Common myeloid progenitor, CD34-positive (primary cell): ENCODE data around the gene ERCC5.

Source experiments
- CTCF ChIA-PET: fragments of 350-600 bp; sonication (Branson Sonifier 250); formaldehyde crosslinking; loops from one replicate; lab custom pipeline; 2021; ENCODE audit warnings: antibody characterized with exemption; lab: Charles Lee
- POLR2A ChIA-PET: fragments of 350-600 bp; sonication (Branson Sonifier 250); formaldehyde crosslinking; loops from one replicate; lab custom pipeline; 2021; ENCODE audit warnings: antibody characterized with exemption; lab: Charles Lee
- DNase-seq, 3 donors: peaks; one replicate each; pipeline versions ENCODE4 v3.0.0 to v3.0.0-alpha.2; 2013
- H3K27ac ChIP-seq, 2 experiments: 1 replicate in 1 of 2; 2 replicates in 1 of 2; pipeline ENCODE4 v1.7.0; 2013; ENCODE audit warnings: inconsistent platforms in 2 of 2, low read length in 2 of 2, mild to moderate bottlenecking in 2 of 2, low read depth in 1 of 2, moderate library complexity in 1 of 2; ENCODE audit not compliant: severe bottlenecking in 2 of 2, insufficient read depth in 1 of 2, poor library complexity in 1 of 2
- H3K27me3 ChIP-seq, 5 experiments: replicated peaks in 2 of 5; 1 replicate in 3 of 5; 2 replicates in 2 of 5; pipeline versions ENCODE4 v1.6.1 to v1.7.0; 2013; ENCODE audit warnings: low read length in 4 of 5, mild to moderate bottlenecking in 2 of 5, moderate library complexity in 2 of 5, inconsistent platforms in 1 of 5; ENCODE audit not compliant: insufficient read depth in 5 of 5, control insufficient read depth in 4 of 5
- H3K36me3 ChIP-seq, 4 experiments: 1 replicate in 2 of 4; 2 replicates in 2 of 4; pipeline versions ENCODE4 v1.6.1 to v1.7.0; 2013; ENCODE audit warnings: low read length in 3 of 4, control low read depth in 1 of 4, mild to moderate bottlenecking in 1 of 4; ENCODE audit not compliant: control insufficient read depth in 4 of 4, insufficient read depth in 4 of 4
- H3K4me1 ChIP-seq, 4 experiments: 1 replicate in 3 of 4; 2 replicates in 1 of 4; pipeline versions ENCODE4 v1.6.1 to v1.7.1; 2013; ENCODE audit warnings: low read length in 3 of 4, mild to moderate bottlenecking in 3 of 4, control low read depth in 1 of 4, inconsistent platforms in 1 of 4, moderate library complexity in 1 of 4; ENCODE audit not compliant: control insufficient read depth in 4 of 4, insufficient read depth in 4 of 4; ENCODE audit errors: control extremely low read depth in 1 of 4
- H3K4me3 ChIP-seq, 7 experiments: 1 replicate in 4 of 7; 2 replicates in 3 of 7; pipeline versions ENCODE4 v1.5.1 to v1.7.0; 2013; ENCODE audit warnings: mild to moderate bottlenecking in 7 of 7, low read length in 6 of 7, moderate library complexity in 6 of 7, inconsistent platforms in 2 of 7, low read depth in 2 of 7, control low read depth in 1 of 7; ENCODE audit not compliant: insufficient read depth in 4 of 7, control insufficient read depth in 1 of 7; ENCODE audit errors: extremely low read depth in 1 of 7
- H3K9me3 ChIP-seq, 5 experiments: 1 replicate in 4 of 5; 2 replicates in 1 of 5; pipeline versions ENCODE4 v1.6.1 to v1.7.1; 2013; ENCODE audit warnings: low read length in 4 of 5, mild to moderate bottlenecking in 2 of 5, inconsistent platforms in 1 of 5, low read depth in 1 of 5, moderate library complexity in 1 of 5; ENCODE audit not compliant: control insufficient read depth in 4 of 5, insufficient read depth in 2 of 5; ENCODE audit errors: control extremely low read depth in 1 of 5
- WGBS: methylation state at CpG from one replicate; pipeline ENCODE4 v1.1.5; 2013; ENCODE audit not compliant: insufficient coverage; 5-methylcytosine and 5-hydroxymethylcytosine counted together

The ERCC5 gene

DNA sequence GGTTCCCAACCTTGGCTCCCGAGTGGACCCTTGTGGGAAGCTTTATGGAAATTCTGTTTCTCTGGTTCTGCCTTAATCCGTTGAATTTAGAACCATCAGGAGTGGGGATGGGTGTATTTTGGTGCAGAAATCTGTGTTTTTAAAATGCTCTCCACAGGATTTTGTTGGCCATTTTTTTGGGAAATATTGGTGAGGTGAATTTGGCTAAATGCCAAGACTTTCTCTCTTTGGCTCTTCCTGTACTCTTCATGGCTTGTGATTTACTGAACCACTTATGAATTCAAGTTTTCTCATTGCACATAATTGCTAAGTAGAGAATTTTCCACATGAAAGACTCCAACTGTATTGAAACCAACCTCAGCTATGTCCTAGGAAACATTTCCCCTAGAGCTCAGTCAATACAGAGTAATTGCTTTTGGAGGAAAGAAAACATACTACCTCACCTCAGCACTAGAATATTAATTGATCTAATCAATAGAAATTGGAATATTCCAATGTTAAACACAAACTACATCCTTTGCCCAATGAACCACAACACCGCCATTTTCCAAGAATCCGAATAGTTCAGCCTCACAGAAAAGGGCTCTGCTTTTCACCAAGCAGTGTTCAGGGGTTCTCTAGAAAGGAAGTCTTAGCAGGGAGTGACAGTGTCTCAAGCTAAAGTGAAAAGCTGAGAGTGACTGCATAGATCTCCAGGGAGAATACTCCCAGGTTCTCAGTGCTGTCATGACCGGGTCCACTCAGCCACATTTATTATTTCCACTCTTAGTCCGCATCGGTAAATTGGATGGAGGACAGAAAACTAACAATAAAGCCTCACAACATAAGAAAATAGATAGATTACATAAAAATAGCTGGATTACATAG, 60.3 kb downstream of the ERCC5 start:
- Histone ChIP-seq H3K4me3 (no peak overlapping the region), H3K27ac (no peak overlapping the region), H3K9me3 (no peaks in the 10 kb centered on the region), H3K36me3 (no peaks in the 10 kb centered on the region), H3K27me3 (no peaks in the 10 kb centered on the region), H3K4me1 (no peaks in the 10 kb centered on the region)
- DNase-seq = no peak
- ChIA-PET CTCF (interaction anchor here (1.6 to 2.1 kb wide), 2 partner anchors 8 to 9 kb away, joined by 4 to 13 read pairs; no protein-coding TSS in a partner anchor), POLR2A (no interaction called here)
- 100% methylated on average over 1 of the region's 7 CpGs for WGBS

DNA sequence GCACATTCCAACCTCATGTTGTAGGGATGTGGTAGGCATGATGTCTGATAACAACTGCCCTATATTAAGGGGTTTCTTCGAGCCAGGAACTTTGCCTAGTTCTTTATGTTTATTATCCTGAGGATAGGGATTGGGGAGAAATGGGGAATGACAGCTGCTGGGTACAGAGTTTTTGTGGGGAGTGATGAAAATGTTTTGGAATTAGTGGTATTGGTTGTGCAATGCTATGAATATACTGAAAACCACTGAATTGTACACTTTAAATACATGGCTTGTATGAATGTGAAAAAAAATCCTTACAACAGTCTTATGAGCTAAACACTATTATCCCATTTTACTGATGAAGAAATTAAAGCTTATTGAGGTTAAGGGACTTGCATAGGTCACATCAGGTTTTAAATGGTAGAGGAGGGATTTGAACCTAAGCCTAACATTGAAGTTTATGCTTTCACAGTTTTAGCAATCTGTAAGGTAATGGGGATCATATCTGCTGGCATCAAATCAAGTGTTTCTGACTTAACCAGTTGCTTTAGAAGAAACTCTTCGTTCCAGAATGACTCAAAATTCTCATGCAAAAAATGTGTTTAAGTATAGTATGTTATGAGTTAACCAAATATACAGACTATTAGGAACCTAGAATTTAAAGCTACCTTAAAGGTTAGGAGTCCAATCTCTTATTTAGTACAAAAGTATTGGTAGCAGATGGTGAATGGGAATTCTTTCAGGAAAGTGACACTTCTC, 61.4 kb downstream of the ERCC5 start:
- ChIA-PET POLR2A (no interaction called here), CTCF (interaction anchor here (0.6 to 1.6 kb wide), 3 partner anchors 9 to 231 kb away, joined by 3 to 4 read pairs (median 3); no protein-coding TSS in a partner anchor)
- no peaks in the 10 kb centered on the region for H3K36me3 ChIP-seq
- no peaks in the 10 kb centered on the region for H3K4me1 ChIP-seq
- DNase-seq = no peak
- no peaks in the 10 kb centered on the region for H3K27me3 ChIP-seq
- no peak overlapping the region for H3K4me3 ChIP-seq
- 100% methylated on average over 1 of the region's 2 CpGs for WGBS
- H3K9me3 ChIP-seq = no peaks in the 10 kb centered on the region
- H3K27ac ChIP-seq = no peak overlapping the region

DNA sequence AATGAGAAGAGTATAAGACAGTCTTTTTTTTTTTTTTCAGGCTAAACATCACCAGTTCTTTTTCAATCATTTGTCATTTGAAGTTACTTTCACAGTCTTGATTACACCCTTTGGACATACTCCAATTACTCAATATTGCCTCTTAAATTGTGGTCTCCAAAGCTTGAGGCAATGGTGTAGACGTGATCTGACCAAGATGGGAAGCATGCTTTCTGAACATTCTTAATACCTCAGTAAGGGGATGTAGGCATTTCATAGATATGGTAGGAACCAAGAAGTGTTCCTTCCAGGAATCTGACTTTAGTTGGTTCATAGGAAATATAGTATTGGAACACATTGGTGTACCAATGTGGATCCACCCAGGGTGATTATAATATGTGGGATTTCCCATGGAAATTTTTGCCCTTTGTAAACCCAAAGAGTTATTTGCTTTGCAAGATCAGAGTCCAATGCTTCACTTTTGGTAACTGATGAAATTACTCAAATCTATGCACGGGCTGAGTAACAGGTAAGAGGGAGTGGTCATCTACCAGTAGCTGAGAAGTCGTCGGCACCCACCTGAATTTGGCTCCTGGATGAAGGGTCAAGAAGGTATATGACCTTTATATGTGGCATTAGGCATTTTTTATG, 62.2 kb downstream of the ERCC5 start:
- WGBS = 100% methylated on average over 2 of the region's 4 CpGs
- H3K4me3 ChIP-seq = no peak overlapping the region
- ChIA-PET CTCF (interaction anchor here (0.7 to 1.6 kb wide), 2 partner anchors 10 to 230 kb away, joined by 3 to 4 read pairs; no protein-coding TSS in a partner anchor), POLR2A (no interaction called here)
- H3K36me3 ChIP-seq = no peaks in the 10 kb centered on the region
- DNase-seq = no peak
- no peaks in the 10 kb centered on the region for H3K9me3 ChIP-seq
- H3K27ac ChIP-seq = no peak overlapping the region
- no peaks in the 10 kb centered on the region for H3K27me3 ChIP-seq
- no peaks in the 10 kb centered on the region for H3K4me1 ChIP-seq

DNA sequence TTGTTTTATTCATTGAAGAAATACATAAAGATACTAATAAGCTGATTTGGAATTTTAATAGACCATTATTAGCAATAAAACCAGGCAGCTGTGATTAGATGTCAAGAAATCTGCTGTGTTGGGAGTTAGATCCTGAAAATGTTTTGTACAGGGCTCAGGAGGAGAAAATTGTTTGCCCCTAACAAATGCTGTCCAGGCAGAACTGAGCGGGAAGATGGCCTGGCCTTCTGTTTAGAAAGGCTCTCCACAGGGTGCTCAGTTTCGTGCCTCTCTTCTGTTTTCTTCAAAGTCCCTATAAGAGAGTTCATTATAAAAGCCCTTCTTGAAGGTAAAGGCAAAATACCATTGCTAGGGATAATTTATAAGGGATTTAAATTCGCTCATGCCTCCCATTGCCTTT, 64.1 kb downstream of the ERCC5 start:
- Histone ChIP-seq H3K9me3 (no peaks in the 10 kb centered on the region), H3K27me3 (peaks cover 0 to 4% (median 0%) of the 10 kb centered on the region in 5 experiments), H3K36me3 (no peaks in the 10 kb centered on the region), H3K27ac (no peak overlapping the region), H3K4me1 (peaks cover 0 to 8% (median 0%) of the 10 kb centered on the region in 4 experiments), H3K4me3 (no peak overlapping the region)
- DNase-seq = no peak
- ChIA-PET CTCF (interaction anchor here (1.3 kb wide), 1 partner anchor 10 kb away, joined by 5 read pairs; no protein-coding TSS in a partner anchor), POLR2A (no interaction called here)
- WGBS = 100% methylated on average over 3 of the region's 3 CpGs

DNA sequence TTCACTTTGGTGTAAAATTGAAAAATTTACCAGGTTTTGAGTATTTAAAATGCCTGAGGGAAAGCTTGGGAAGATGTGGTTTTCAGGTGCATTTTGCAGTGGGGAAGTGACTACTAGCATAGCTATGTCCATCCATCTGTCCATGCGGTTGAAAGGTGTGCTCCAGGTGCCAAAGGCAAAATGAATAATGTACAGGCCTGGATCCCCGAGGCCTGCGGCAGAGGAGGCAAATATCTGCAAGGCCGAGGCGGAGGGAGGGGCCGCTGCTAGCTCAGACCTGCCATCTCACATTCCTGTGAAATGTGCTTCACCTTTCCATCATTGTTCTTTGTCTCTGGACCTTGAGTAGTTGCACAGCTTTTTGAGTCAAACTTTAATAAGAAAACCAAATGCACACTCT, 65.5 kb downstream of the ERCC5 start:
- 100% methylated on average over 5 of the region's 6 CpGs for WGBS
- no peak for DNase-seq
- Histone ChIP-seq H3K4me1 (peaks cover 0 to 8% (median 0%) of the 10 kb centered on the region in 4 experiments), H3K27ac (no peak overlapping the region), H3K36me3 (no peaks in the 10 kb centered on the region), H3K4me3 (no peak overlapping the region), H3K27me3 (peaks cover 0 to 4% (median 0%) of the 10 kb centered on the region in 5 experiments), H3K9me3 (no peaks in the 10 kb centered on the region)
- CTCF ChIA-PET = interaction anchor here (1.1 to 1.4 kb wide), 5 partner anchors 8 to 229 kb away, joined by 3 to 5 read pairs (median 5); no protein-coding TSS in a partner anchor
- POLR2A ChIA-PET = interaction anchor here (1.6 kb wide), 1 partner anchor 34 kb away, joined by 3 read pairs; no protein-coding TSS in a partner anchor

DNA sequence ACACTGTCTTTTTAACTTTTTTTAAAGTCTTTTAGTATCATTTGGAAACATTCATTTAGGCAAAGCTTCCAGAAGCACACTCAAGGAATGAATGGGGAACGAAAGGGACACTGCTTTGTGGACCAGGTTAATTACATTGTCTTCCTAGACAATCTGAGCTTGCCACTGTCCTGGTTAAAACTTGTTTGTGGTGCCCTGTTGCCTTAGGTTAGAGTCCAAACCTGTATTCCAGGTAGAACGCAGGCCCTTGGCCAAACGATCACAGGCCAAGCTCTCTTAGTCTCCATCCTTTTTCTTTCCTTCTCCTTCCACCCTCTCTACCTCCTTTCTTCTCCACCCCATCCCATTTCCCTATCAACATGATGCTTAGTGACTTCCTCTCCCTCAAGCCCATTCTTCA, 66.8 kb downstream of the ERCC5 start:
- DNase-seq = no peak
- Histone ChIP-seq H3K4me3 (no peak overlapping the region), H3K9me3 (no peaks in the 10 kb centered on the region), H3K27me3 (peaks cover 0 to 4% (median 0%) of the 10 kb centered on the region in 5 experiments), H3K27ac (no peak overlapping the region), H3K4me1 (peaks cover 0 to 8% (median 0%) of the 10 kb centered on the region in 4 experiments), H3K36me3 (no peaks in the 10 kb centered on the region)
- ChIA-PET CTCF (interaction anchor here (1.4 to 2.1 kb wide), 2 partner anchors 14 to 228 kb away, joined by 3 to 4 read pairs; no protein-coding TSS in a partner anchor), POLR2A (interaction anchor here (1.6 kb wide), 1 partner anchor 36 kb away, joined by 3 read pairs; no protein-coding TSS in a partner anchor)
- 100% methylated on average over 3 of the region's 3 CpGs for WGBS
